AG09309 (cell line): ENCODE measurements around the gene IQCC.

Source experiments
- DNase-seq: peaks from one replicate; pipeline ENCODE4 v3.0.0-alpha.2; 2010; ENCODE audit warnings: low read depth
- H3K4me3 ChIP-seq: 2 replicates; pipeline ENCODE4 v1.5.1; 2011; ENCODE audit warnings: mild to moderate bottlenecking, low read depth, low read length, moderate library complexity; ENCODE audit not compliant: control insufficient read depth
- CTCF ChIP-seq: IDR thresholded peaks from 2 replicates; pipeline ENCODE4 v1.5.1; 2011; ENCODE audit warnings: mild to moderate bottlenecking, low read depth, low read length, inconsistent platforms; ENCODE audit not compliant: insufficient read depth, control insufficient read depth; ENCODE audit errors: missing control alignments

IQCC gene

GRCh38 chr1:32221980-32222755 lies 16.7 kb downstream of the IQCC start, which contains the start of the genes EIF3I and TMEM234:
Gene EIF3I, plus strand, starts transcription at chr1:32222407. Its CDS starts 35 bp downstream, at chr1:32222442.
Gene TMEM234, minus strand, starts transcription at chr1:32222353. Its CDS starts 31 bp downstream, at chr1:32222322.
- TF ChIP-seq CTCF, result no peak
- peak within 1 kb of the TSS; percentile 88 for H3K4me3 ChIP-seq
- no peak for DNase-seq

- TF ChIP-seq CTCF, result peak; percentile 29
- no peak overlapping the region for H3K4me3 ChIP-seq
- DNase-seq, result no peak
Observed at GRCh38 chr1:32223683-32224082, 18.2 kb downstream of the IQCC start.

DNA sequence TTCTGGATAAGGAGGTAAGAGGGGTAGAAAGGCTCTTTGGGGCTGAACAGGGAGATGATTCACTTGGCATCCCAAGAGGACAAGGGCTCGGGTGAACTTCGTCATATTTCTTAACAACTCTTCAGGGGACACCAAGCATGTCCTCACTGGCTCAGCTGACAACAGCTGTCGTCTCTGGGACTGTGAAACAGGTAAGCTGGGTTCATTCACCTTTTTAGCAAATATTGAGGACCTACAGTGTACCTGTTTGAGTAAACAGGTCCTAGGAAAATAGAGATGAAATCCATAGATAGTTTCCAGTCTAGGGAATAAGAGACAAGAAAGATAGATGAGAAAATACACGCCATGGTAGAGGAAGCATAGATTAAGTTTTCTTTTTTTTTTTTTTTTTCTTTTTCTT lies 18.8 kb downstream of the IQCC start:
- no peak for DNase-seq
- H3K4me3 ChIP-seq, result no peak overlapping the region
- no peak for TF ChIP-seq CTCF

- H3K4me3 ChIP-seq, result no peak overlapping the region
- no peak for TF ChIP-seq CTCF
- no peak for DNase-seq
Observed at GRCh38 chr1:32228771-32229170, 23.3 kb downstream of the IQCC start.

DNA sequence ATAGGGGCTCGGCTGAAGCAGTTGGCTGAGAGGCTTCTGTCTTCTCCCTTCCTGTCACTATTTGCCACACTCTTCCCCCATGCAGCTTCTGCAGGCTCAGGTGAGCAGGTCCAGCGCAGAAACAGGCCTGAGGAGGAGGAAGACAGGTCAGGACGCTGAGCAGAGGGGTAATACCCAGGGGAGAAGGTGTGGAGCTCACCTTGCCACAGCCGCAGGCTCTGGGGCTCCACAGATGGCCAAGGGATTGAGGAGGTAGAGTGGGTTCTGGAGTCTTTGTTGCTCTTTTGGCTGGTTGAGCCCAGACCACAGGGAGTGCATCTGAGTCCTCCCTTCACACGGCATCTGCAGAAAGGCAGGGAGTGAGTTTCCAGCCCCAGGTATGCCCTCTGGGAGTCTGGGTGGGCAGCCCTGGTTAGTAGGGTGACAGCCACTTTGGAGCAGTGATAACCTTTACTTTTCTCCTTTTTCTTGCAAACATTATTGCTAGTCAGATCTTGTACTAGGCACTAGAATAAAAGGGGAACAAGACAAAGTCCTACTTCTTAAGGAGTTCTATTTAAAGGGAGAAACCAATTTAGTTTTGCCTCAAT lies 26.5 kb downstream of the IQCC start:
- no peak overlapping the region for H3K4me3 ChIP-seq
- TF ChIP-seq CTCF, result no peak
- DNase-seq, result no peak

- DNase-seq, result no peak
- TF ChIP-seq CTCF, result no peak
- no peak overlapping the region for H3K4me3 ChIP-seq
Observed at GRCh38 chr1:32232558-32233304, 27.3 kb downstream of the IQCC start.
